HG03342 (cell line): ENCODE results near the gene NUP50.

Experiments
- ATAC-seq: cut with Tn5 transposase; IDR thresholded peaks from one replicate; pipeline ENCODE4 v1.9.1; 2021; ENCODE audit warnings: mild to moderate bottlenecking, moderate library complexity; ENCODE audit not compliant: unreplicated experiment

Gene NUP50

GRCh38 chr22:45163451-45164269 is at the start of gene NUP50:
Gene NUP50, plus strand, starts transcription at chr22:45163925. Its CDS starts 4,253 bp downstream, at chr22:45168178.
- ATAC-seq: peak; percentile 77

- no peak for ATAC-seq
Measured at GRCh38 chr22:45120440-45120839, 43.3 kb upstream of the NUP50 start.

- no peak for ATAC-seq
Measured at GRCh38 chr22:45120931-45121330, 42.8 kb upstream of the NUP50 start.

- no peak for ATAC-seq
Measured at GRCh38 chr22:45124176-45124847, 39.4 kb upstream of the NUP50 start.

GRCh38 chr22:45125188-45125587 is 38.5 kb upstream of the NUP50 start:
- no peak for ATAC-seq

GRCh38 chr22:45127866-45128265 is 35.9 kb upstream of the NUP50 start:
- no peak for ATAC-seq

- no peak for ATAC-seq
Measured at GRCh38 chr22:45129703-45130524, 33.8 kb upstream of the NUP50 start.

- ATAC-seq: no peak
Measured at GRCh38 chr22:45130891-45131290, 32.8 kb upstream of the NUP50 start.

GRCh38 chr22:45131749-45132148 is 32.0 kb upstream of the NUP50 start:
- no peak for ATAC-seq

- ATAC-seq: no peak
Measured at GRCh38 chr22:45134313-45134712, 29.4 kb upstream of the NUP50 start.

- ATAC-seq: no peak
Measured at GRCh38 chr22:45136594-45136993, 27.1 kb upstream of the NUP50 start.

GRCh38 chr22:45139693-45140092 is 24.0 kb upstream of the NUP50 start:
- no peak for ATAC-seq

GRCh38 chr22:45142376-45142775 is 21.3 kb upstream of the NUP50 start:
- ATAC-seq: no peak

- ATAC-seq: no peak
Measured at GRCh38 chr22:45144916-45145315, 18.8 kb upstream of the NUP50 start.

- no peak for ATAC-seq
Measured at GRCh38 chr22:45149671-45150070, 14.1 kb upstream of the NUP50 start.

GRCh38 chr22:45150139-45150538 is 13.6 kb upstream of the NUP50 start:
- no peak for ATAC-seq

- no peak for ATAC-seq
Measured at GRCh38 chr22:45151503-45151902, 12.2 kb upstream of the NUP50 start.

- no peak for ATAC-seq
Measured at GRCh38 chr22:45154383-45154782, 9.3 kb upstream of the NUP50 start.

GRCh38 chr22:45155050-45155840 is 8.5 kb upstream of the NUP50 start:
- no peak for ATAC-seq

GRCh38 chr22:45157907-45158306 is 5.8 kb upstream of the NUP50 start:
- ATAC-seq: no peak
